ENCODE measurements around the gene DAPK1.
A peak's percentile ranks its signal among the peaks of the same experiment; 100 is the strongest.

DAPK1 gene

DNA sequence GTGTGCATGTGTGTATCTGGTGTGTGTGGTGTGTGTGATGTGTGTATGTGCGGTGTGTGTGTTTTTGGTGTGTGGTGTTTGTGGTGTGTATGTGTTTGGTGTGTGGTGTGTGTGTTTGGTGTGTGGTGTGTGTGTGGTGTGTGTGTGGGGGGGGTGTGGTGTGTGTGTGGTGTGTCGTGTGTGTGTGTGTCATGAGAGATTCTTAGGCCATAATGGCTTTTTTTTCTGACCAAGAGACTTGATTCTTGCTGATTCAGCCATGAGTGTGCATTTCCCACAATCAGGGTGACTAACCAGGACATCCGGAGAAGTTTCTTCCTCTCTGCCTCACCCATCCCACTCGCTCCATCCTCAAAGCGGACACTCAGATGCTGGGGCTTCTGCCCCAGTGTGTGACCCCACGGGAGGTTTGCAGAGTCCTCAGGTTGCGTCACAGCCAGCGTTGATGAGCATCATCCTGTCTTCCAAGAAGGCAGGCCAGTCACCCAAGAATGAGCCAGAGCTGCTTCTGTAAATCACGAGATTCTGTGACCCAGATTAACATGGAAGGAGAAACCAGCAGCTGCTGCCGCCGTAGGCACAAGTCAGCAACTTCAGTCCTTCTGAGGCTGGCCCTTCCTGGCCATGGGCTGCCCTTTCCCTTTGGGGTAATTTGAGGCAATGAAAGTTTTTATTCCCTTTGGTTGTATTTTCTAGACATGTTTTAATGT lies 215.8 kb downstream of the DAPK1 start:
- no peak for DNase-seq (ENCODE audit: low read depth)

- DNase-seq (ENCODE audit: low read depth): no peak
Measured at GRCh38 chr9:87713988-87714330, 216.3 kb downstream of the DAPK1 start.

GRCh38 chr9:87714819-87715218 lies 217.2 kb downstream of the DAPK1 start:
- no peak for DNase-seq (ENCODE audit: low read depth)

- DNase-seq (ENCODE audit: low read depth): no peak
Measured at GRCh38 chr9:87716141-87716540, 218.5 kb downstream of the DAPK1 start.

DNA sequence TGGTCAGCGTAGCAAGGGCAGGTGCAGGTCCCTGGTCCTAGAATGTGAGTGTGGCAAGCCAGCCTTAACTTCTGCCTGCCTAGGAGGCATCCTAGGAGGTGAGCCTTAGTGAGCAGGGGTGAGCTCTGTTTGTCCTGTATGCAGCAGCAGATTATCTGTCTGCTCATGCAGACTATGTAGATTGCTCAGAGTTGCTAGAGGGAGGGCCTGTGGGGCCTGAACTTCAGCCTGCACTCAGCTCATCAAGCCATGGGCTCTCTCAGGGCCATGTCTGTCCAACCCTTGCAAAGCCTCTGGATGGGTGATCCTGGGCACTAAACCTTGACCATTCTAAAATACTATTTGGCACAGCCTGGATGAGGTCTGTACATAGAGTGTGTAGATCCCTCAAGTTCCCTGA lies 219.8 kb downstream of the DAPK1 start:
- no peak for DNase-seq (ENCODE audit: low read depth)

DNA sequence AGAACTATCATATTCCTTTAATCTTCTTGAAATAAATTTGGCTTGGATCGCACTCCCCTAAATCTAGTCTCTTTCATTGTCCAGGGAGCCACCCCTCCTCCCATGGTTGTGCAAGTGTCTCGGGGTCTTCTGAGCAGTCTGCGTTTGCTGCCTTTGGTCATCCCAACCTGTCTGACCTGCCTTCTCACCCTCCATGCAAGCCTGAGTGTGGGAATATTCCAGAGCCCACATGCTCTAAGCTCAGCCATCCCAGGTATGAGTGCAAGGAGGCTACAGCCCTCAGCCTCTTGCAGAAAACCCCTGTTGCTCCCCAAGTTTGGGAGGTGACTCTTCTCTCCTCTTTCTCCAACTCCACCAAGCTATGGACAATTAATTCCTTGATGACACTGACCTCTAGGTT lies 220.6 kb downstream of the DAPK1 start:
- DNase-seq (ENCODE audit: low read depth): no peak

DNA sequence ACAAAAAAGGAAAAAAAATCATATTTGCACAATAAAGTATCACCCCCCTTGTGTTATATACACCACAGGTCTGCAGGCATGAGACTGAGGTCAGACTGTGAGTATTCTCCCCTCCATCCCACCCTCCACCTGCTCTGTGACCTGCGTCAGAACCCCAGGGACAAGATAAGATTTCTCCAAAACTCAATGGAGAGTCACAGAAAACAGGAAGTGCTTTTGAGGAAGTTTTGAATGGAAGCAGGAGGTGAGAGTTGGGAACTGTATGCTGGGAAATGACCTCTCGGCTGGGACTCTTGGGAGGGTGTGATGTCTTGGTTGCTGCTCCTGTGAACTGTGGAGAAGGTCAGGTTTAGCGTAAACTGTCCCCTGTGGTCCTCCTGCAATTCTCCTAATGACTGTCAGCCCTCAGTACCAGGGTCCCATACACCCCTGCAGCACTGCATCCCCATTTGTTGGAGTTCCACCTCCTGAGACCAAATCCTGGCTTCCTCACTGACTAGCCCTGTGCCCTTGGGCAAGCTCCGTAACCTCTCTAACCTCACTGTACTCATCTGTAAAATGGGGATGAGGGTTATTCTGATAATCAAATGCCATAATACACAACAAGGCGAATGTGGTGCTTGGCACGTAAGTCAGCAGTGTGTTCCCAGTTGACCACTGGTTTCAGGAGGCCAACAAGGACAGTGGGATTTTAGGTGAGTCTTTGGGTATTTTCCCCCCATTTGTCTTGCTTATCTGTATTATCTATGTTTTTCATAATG lies 221.4 kb downstream of the DAPK1 start:
- no peak for DNase-seq (ENCODE audit: low read depth)

DNA sequence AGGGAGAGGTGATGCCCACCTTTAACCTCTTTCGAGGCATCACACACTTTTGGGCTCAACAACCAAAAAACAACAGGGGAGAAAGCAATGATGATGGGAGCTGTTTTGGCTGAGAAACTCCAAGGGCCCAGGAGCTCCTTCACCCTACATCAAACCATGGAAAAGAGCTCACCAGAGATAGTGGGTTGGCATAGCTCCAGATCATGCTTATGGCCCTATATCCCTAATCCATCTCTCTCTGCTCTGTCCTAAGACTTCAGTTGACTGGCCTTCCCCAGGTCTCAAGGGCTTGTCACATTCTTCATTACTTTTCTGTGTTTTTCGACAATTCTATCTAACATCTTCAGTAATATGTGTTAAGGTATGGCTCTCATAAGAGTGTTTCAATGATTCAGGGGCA lies 222.5 kb downstream of the DAPK1 start:
- no peak for DNase-seq (ENCODE audit: low read depth)

- no peak for DNase-seq (ENCODE audit: low read depth)
Measured at GRCh38 chr9:87722393-87723088, 224.9 kb downstream of the DAPK1 start.

GRCh38 chr9:87725356-87725899 lies 227.8 kb downstream of the DAPK1 start:
- DNase-seq (ENCODE audit: low read depth): no peak

- DNase-seq (ENCODE audit: low read depth): peak; percentile 34
Measured at GRCh38 chr9:87725900-87726709, 228.4 kb downstream of the DAPK1 start, which contains the start of gene CTSL. Gene CTSL (plus strand): TSS chr9:87726119. CDS start chr9:87727604, 1,485 bp downstream.

DNA sequence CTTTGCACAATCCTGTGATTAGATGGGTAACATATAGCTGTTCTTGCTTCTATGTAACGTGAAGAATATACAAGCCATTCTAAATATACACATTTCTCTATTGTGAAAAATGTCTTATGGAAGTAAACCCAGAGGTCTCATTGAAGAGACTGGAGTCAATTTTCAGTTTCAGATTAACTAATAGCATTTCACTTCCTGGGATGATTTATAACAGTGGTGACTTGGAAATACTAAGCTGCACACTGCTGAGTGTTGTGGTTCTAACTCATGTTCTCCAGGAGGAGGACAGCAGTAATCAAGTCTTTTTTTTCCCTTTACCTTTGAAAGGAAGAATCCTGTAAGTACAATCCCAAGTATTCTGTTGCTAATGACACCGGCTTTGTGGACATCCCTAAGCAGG lies 231.6 kb downstream of the DAPK1 start:
- DNase-seq (ENCODE audit: low read depth): no peak

- DNase-seq (ENCODE audit: low read depth): no peak
Measured at GRCh38 chr9:87731321-87731720, 233.7 kb downstream of the DAPK1 start.

DNA sequence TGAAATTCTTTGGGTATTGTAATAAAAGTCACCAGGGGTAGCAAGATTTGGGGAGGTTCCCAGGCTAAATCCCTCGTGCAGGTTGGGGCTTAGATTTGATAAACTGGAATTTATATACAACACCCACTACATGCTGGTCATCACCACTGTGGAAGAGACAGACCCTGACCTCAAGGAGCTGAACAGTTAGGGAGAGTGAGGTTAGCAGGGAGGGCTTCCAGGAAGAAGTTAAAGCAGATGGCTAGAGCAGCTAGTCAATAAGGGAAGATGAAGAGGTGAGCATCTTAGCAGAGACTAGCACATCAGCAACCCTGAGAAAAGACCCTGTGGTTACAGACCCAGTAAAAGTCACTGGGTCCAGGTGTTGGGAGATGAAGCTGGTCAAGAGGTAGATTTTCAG lies 234.7 kb downstream of the DAPK1 start:
- DNase-seq (ENCODE audit: low read depth): no peak

GRCh38 chr9:87732756-87733155 lies 235.1 kb downstream of the DAPK1 start:
- DNase-seq (ENCODE audit: low read depth): no peak

DNA sequence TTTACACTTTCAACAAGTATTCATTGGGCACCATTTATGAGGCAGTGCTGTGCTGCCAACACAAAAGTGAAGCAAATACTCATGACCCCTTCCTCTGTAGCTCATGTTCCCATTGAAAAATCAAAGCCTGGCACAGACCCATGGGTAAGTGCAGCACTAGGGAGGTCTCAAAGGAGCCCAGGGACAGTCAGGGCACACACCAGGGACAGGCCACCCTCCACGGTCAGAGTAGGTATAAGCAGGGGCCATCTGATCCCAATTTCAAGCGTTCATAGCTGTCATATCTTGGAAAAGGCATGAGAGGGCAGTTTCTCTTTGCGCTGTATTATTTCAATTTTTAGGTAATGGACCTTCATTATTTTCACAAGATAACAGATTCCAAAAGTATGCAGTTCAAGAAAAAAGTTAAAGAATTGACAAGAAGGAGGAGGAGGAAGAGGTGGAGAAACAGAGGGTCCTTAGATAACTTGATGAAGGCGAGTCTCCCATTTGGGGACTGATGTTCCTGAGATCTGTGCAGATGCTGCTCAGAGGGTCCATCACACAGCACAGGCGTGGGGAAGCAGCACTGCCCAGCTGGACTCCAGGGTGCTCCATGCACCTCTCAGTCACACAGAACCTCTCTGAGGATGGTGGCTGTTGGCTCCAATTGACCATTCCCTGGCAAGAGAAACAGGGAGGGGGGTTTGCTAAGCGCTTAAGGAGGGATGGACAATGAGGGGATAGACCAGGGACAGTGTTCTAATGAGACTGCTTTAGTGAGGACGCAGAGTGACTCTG lies 235.8 kb downstream of the DAPK1 start:
- DNase-seq (ENCODE audit: low read depth): no peak

DNA sequence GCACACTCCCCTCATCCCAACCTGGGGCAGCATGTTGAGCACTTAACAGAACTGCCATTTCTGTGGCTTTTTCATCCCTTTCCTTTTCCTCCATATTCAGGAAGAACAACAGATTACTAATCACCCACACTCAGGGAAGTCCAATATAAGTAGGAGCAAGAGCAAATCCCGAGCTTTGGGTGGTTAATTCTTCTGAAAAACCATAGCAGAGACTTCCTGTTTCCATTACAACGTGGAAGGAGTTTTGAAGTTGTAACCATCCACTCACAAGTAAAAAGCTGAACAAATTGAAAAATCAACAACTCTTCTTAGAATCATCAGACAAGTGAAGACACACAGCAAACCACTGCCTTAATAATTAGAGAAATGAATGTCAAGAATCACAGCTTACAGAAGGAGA lies 236.4 kb downstream of the DAPK1 start:
- DNase-seq (ENCODE audit: low read depth): no peak

DNA sequence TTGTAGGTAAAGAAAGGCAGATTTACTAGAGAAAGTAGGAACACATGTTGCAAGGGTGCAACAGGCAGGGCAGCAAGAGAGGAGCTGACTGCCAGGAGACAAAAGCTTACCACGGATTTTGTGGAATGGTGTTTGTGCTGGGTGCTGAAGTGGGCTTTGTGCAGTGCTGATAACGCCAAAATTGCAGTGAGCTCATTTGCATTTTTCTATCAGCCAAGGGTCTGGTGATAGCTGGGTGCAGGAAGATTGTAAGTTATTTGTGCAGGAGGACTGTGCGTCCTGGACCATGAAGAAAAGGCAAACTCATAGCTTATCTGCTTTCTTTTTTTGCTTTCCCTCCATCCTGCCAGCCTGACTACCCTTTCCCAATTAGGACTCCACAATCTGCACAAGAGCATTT lies 241.9 kb downstream of the DAPK1 start:
- DNase-seq (ENCODE audit: low read depth): no peak

GRCh38 chr9:87740209-87740608 lies 242.5 kb downstream of the DAPK1 start:
- no peak for DNase-seq (ENCODE audit: low read depth)

DNA sequence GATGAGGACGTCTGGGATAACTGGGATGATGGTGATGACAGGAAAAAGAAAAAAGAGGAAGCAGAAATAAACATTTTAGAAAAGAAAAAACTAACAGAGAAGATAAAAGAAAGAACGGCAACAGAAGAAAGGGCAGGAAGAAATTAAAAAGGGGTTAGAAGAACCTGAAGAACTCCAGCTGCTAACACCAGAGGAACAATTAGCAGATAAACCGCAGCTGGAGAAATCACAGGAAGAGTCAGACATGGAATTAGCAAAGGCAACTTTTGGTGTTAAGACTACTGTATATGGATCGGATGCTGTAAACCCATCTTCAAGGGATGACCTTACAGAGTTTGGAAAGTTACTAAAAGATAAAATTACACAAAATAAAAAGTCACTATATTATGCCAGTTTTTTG lies 243.7 kb downstream of the DAPK1 start:
- no peak for DNase-seq (ENCODE audit: low read depth)

GRCh38 chr9:87741891-87742290 lies 244.2 kb downstream of the DAPK1 start:
- no peak for DNase-seq (ENCODE audit: low read depth)
